ENCODE measurements around the gene MAN1C1.

GRCh38 chr1:25611843-25612242, 4.7 kb upstream of the MAN1C1 start:
- TF ChIP-seq CTCF (IDR thresholded peaks at IDR 0.05) (no peak), POLR2A (IDR thresholded peaks at IDR 0.05) (no peak)
